PC-3 (cell line): ENCODE results near the gene KDM4B.

Experiments
- EZH2 ChIP-seq: fragments of 300-600 bp; sonication (generic); IDR thresholded peaks from one replicate; pipeline ENCODE4 v1.6.1; 2017; ENCODE audit warnings: antibody characterized with exemption, mild to moderate bottlenecking, low read length; ENCODE audit not compliant: unreplicated experiment
- EZH2phosphoT487 ChIP-seq: fragments of 300-600 bp; sonication (generic); IDR thresholded peaks from 2 replicates; pipeline ENCODE4 v1.6.1; 2018; ENCODE audit warnings: mild to moderate bottlenecking, antibody characterized with exemption, low read length, borderline replicate concordance
- TF ChIP-seq, protein P1 (sequence below): fragments of 300-600 bp; sonication (generic); conservative IDR thresholded peaks from 2 replicates; pipeline ENCODE4 v1.5.1; 2017; ENCODE audit warnings: antibody characterized with exemption, low read depth, mild to moderate bottlenecking, low read length

DNA sequence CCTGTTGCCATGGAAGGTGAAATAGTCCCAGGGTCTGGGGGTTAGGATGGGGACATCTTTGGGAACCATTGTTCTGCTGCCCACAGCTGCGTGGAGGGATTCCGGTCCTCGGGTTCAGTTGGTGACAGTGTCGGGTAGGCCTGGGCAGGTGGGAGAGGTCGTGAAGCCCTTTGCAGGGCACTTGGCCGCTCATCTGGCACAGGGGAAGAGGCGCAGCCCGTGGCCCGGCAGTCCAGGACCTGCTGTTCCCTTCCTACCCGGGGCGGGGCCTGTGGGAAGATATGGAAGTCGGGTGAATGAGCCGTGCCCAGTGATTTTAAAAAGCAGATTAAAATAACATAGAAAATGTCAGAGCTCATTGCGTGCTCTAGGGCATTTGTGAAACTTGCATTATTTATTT lies 44.8 kb downstream of the KDM4B start:
- TF ChIP-seq, protein P1, sequence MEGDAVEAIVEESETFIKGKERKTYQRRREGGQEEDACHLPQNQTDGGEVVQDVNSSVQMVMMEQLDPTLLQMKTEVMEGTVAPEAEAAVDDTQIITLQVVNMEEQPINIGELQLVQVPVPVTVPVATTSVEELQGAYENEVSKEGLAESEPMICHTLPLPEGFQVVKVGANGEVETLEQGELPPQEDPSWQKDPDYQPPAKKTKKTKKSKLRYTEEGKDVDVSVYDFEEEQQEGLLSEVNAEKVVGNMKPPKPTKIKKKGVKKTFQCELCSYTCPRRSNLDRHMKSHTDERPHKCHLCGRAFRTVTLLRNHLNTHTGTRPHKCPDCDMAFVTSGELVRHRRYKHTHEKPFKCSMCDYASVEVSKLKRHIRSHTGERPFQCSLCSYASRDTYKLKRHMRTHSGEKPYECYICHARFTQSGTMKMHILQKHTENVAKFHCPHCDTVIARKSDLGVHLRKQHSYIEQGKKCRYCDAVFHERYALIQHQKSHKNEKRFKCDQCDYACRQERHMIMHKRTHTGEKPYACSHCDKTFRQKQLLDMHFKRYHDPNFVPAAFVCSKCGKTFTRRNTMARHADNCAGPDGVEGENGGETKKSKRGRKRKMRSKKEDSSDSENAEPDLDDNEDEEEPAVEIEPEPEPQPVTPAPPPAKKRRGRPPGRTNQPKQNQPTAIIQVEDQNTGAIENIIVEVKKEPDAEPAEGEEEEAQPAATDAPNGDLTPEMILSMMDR: no peak
- TF ChIP-seq EZH2 (no peak), EZH2phosphoT487 (no peak)
